NCI-H524 (cell line): Measurements from ENCODE around the gene PNPLA8.
"Not testable (repeated sequence)": the region's sequence is repeated elsewhere in the genome, so short reads cannot be mapped to it uniquely, and the experiment has no call there.

Experiments
- DNase-seq, 2 experiments: peaks; one replicate each; lab custom pipeline; 2025; lab: John Stamatoyannopoulos, UW

The PNPLA8 gene

GRCh38 chr7:108528183-108528712 lies 2.3 kb upstream of the PNPLA8 start:
- DNase-seq, result no peak

GRCh38 chr7:108526768-108527017 lies 758 bp upstream of the PNPLA8 start:
- no peak for DNase-seq

GRCh38 chr7:108525327-108525984 lies 479 bp downstream of the PNPLA8 start:
- peak; percentile 83 to 89 for DNase-seq

- no peak for DNase-seq
These were observed 3.2 kb downstream of the PNPLA8 start for GRCh38 chr7:108522780-108523179.

GRCh38 chr7:108517951-108518350 lies 8.0 kb downstream of the PNPLA8 start:
- no peak for DNase-seq

GRCh38 chr7:108515630-108516029 lies 10.3 kb downstream of the PNPLA8 start:
- no peak for DNase-seq

GRCh38 chr7:108515013-108515412 lies 10.9 kb downstream of the PNPLA8 start:
- no peak for DNase-seq

GRCh38 chr7:108511939-108512338 lies 14.0 kb downstream of the PNPLA8 start:
- no peak for DNase-seq

- DNase-seq, result not testable (repeated sequence)
These were observed 21.4 kb downstream of the PNPLA8 start for GRCh38 chr7:108504576-108504975.

- peak; percentile 27 to 84 for DNase-seq
These were observed 22.6 kb downstream of the PNPLA8 start for GRCh38 chr7:108503112-108504026.

- DNase-seq, result no peak
These were observed 26.4 kb downstream of the PNPLA8 start for GRCh38 chr7:108499566-108499965.

GRCh38 chr7:108498481-108498880 lies 27.5 kb downstream of the PNPLA8 start:
- no peak for DNase-seq

GRCh38 chr7:108497082-108497725 lies 28.7 kb downstream of the PNPLA8 start:
- peak; percentile 13 to 66 for DNase-seq

- DNase-seq, result no peak
These were observed 33.2 kb downstream of the PNPLA8 start for GRCh38 chr7:108492742-108493141.

GRCh38 chr7:108488768-108489538 lies 37.0 kb downstream of the PNPLA8 start:
- DNase-seq, result no peak

GRCh38 chr7:108487646-108488045 lies 38.3 kb downstream of the PNPLA8 start:
- DNase-seq, result no peak

GRCh38 chr7:108486291-108486966 lies 39.5 kb downstream of the PNPLA8 start:
- no peak for DNase-seq

GRCh38 chr7:108484137-108484536 lies 41.8 kb downstream of the PNPLA8 start:
- no peak for DNase-seq

GRCh38 chr7:108480311-108480710 lies 45.6 kb downstream of the PNPLA8 start:
- no peak for DNase-seq

- DNase-seq, result no peak
These were observed 46.2 kb downstream of the PNPLA8 start for GRCh38 chr7:108479751-108480150.

- no peak for DNase-seq
These were observed 46.8 kb downstream of the PNPLA8 start for GRCh38 chr7:108479118-108479517.
